GM18858 (cell line): ENCODE data around the gene POLH.
A peak's percentile ranks its signal among the peaks of the same experiment; 100 is the strongest.
"Not testable (repeated sequence)": the region's sequence is repeated elsewhere in the genome, so short reads cannot be mapped to it uniquely, and the experiment has no call there.

Experiments used
- ATAC-seq: cut with Tn5 transposase; IDR thresholded peaks from one replicate; pipeline ENCODE4 v1.9.1; 2021; ENCODE audit not compliant: unreplicated experiment

The POLH gene

GRCh38 chr6:43575772-43576551, at the start of gene POLH, which contains the start of gene XPO5:
POLH (plus strand) TSS chr6:43576185; CDS start chr6:43582320, 6,135 bp downstream.
XPO5 (minus strand) TSS chr6:43576038; CDS start chr6:43575864, 174 bp downstream.
- peak; percentile 52 for ATAC-seq

- ATAC-seq = no peak
Measured at GRCh38 chr6:43532201-43532600, 43.8 kb upstream of the POLH start.

GRCh38 chr6:43538986-43539385, 37.0 kb upstream of the POLH start:
- not testable (repeated sequence) for ATAC-seq

GRCh38 chr6:43539409-43539808, 36.6 kb upstream of the POLH start:
- not testable (repeated sequence) for ATAC-seq

- no peak for ATAC-seq
Measured at GRCh38 chr6:43540507-43540906, 35.5 kb upstream of the POLH start.

DNA sequence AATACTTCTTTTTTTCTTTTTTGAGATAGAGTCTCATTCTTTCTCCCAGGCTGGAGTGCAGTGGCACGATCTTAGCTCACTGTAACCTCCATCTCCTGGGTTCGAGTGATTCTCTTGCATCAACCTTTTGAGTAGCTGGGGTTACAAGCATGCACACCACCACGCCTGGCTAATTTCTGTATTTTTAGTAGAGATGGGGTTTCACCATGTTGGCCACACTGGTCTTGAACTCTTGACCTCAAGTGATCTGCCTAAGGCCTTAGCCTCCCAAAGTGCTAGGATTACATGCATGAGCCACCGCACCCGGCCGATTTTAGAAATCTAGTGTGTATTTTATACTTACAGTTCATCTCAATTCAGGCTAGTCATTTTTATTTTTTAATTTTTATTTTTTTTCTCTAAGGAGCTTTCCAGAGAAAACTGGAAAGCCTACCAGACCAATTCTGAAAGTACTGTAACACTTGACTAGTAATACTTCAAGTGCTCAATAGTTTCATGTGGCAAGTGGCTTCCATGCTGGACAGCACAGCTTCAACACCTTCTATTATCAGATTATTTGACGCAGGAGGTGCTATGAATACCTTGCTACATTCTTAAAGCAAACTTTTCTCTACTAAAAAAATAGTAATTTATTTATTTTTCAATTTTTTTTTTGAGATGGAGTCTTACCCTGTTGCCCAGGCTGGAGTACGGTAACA, 34.1 kb upstream of the POLH start:
- ATAC-seq = no peak

GRCh38 chr6:43544461-43544860, 31.5 kb upstream of the POLH start:
- no peak for ATAC-seq

DNA sequence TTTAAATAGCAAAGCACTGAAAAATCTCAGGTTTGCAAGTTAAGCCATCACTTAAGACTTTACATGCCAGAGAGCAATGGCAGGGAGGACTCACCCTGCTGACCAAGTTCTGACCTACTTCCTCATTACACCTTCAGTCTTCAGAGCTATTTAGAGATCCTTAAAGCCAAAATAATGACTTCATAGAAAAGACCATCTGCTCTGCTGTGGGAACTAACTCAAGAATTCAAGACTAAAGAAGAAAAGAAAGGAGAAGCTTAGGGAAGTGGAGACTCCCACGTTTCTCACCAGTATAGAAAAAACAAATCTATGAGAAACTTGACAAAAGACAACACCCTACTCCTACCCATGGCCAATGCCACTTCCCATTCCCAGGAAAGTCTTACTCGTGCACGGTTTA, 28.8 kb upstream of the POLH start:
- no peak for ATAC-seq

- not testable (repeated sequence) for ATAC-seq
Measured at GRCh38 chr6:43557620-43558019, 18.4 kb upstream of the POLH start.

- no peak for ATAC-seq
Measured at GRCh38 chr6:43559328-43559727, 16.7 kb upstream of the POLH start.

GRCh38 chr6:43570876-43571441, 5.0 kb upstream of the POLH start:
- no peak for ATAC-seq

- no peak for ATAC-seq
Measured at GRCh38 chr6:43572015-43572414, 4.0 kb upstream of the POLH start.

DNA sequence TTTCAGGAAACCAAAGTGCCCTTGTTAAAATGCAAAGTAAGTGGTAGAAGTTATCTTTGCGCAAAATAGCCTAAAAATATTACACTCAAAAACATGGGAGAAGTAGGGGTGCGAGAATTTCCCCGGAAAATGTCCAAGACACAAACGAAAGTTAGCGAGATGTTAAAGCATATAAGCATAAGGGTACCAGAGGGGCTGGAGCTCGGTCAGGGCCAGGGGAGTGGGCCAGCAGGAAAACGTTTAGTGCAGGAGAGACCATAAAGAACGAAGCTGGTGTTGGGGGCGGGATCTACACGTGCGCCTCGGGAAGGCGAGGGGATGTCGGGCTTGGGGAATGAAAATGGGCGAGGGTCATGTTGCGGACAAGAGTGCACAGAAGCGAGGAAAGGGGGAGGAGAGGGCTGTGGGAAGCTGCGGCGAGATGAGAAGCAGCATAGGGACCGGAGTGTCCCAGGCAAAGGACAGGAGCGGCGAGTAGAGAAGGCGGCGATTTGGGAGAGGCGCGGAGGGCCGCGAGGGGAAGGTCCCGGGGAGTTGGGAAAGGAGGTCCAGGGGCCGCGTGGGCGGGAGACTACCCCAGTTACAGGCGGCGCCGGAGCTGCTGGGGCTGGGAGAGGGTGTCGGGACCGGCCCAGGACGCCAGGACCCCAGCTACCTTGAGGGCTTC, 747 bp upstream of the POLH start:
- ATAC-seq = no peak

GRCh38 chr6:43578748-43579147, 2.8 kb downstream of the POLH start:
- ATAC-seq = no peak

- ATAC-seq = no peak
Measured at GRCh38 chr6:43579171-43579570, 3.2 kb downstream of the POLH start.

DNA sequence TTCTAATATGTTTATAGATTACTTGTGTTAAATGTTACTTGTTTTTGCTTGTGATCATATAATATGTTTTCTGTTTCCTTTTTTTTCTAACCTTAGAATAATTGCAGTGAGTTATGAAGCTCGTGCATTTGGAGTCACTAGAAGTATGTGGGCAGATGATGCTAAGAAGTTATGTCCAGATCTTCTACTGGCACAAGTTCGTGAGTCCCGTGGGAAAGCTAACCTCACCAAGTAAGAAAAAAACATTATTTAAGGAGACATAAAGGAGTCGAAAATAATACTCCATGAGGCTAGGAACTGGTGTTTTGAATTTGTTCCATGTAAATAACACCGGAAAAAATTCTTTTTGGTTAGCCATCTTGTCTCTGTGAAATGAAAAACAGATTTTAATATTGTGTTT, 6.9 kb downstream of the POLH start:
- no peak for ATAC-seq

DNA sequence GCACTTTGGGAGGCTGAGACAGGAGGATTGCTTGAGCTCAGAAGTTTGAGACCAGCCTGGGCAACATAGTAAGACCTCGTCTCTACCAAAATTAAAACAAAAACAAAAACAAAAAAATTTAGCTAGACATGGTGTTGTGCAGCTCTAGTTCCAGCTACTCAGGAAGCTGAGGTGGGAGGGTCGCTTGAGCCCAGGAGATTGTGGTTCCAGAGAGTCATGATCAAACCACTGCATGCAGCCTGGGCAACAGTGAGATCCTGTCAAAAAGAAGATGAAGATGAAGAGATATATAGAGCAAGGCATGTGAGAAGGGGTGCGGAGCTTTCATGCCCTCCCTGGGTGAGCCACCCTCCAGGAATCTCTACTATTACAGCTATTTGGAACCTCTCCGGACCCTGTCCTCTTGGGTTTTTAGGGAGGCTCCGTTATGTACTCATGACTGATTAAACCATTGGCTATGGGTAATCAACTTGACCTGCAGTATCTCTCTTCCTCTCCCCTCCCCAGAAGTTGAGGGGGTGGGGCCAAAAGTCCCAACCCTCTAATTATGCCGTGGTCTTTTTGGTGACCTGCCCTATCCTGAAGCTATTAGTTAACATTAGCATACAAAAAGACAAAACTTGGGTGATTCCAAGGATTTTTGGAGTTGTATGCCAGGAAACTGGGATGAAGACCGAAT, 9.0 kb downstream of the POLH start:
- no peak for ATAC-seq

GRCh38 chr6:43588194-43588593, 12.2 kb downstream of the POLH start:
- no peak for ATAC-seq

GRCh38 chr6:43589564-43589963, 13.6 kb downstream of the POLH start:
- ATAC-seq = not testable (repeated sequence)

DNA sequence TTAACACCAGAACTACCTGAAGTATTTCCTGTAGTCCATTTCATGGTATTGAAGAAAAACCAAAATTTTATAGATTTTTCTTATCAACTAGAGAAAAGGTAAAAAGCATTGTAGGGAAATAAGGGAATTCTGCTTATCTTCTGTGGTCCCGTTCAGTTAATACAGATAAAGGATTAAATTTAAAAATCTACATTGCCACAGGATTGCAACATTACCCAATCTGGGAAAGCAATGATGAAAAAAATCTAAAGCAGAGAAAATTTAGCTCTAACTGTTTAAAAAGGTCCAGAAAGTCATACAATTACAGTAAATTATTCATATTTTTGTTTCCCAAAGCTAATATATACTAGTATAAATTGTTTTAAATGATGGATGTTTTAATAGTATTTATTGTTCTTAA, 18.0 kb downstream of the POLH start:
- no peak for ATAC-seq

- ATAC-seq = no peak
Measured at GRCh38 chr6:43600595-43600994, 24.6 kb downstream of the POLH start.
